Heart left ventricle (tissue), 16 donors: ENCODE results near the gene WDFY3. TPM values are rescaled to one million over a fixed set of nuclear protein-coding genes. Genes with fewer than 3 reads are reported as not detected.
A peak's percentile ranks its signal among the peaks of the same experiment; 100 is the strongest.

Experiments used
- ATAC-seq, 4 donors: fragments of 200-7000 bp; cut with Tn5 transposase; one replicate each; pipeline ENCODE4 v1.9.1; 2020 to 2022; ENCODE audit warnings: moderate library complexity in 4 of 4, mild to moderate bottlenecking in 3 of 4, moderate number of reproducible peaks in 1 of 4
- DNase-seq, 5 donors: peaks; one replicate each; pipeline ENCODE4 v3.0.0-alpha.2; 2020
- H3K27ac ChIP-seq, 12 donors: fragments of 200-600 bp; sonication (generic) in 4 of 12; one replicate each; pipeline versions ENCODE4 v1.5.0 to v1.8.0; 2016 to 2022; ENCODE audit warnings: mild to moderate bottlenecking in 2 of 12
- H3K27me3 ChIP-seq, 9 donors: fragments of 200-600 bp; sonication (generic) in 2 of 9; one replicate each; pipeline versions ENCODE4 v1.5.1 to v1.8.0; 2016 to 2022; ENCODE audit warnings: mild to moderate bottlenecking in 3 of 9
- H3K36me3 ChIP-seq, 9 donors: fragments of 200-600 bp; sonication (generic) in 2 of 9; one replicate each; pipeline versions ENCODE4 v1.5.0 to v1.8.0; 2018 to 2022; ENCODE audit warnings: mild to moderate bottlenecking in 2 of 9
- H3K4me1 ChIP-seq, 12 donors: fragments of 200-600 bp; sonication (generic) in 4 of 12; one replicate each; pipeline versions ENCODE4 v1.5.0 to v1.8.0; 2016 to 2022; ENCODE audit warnings: mild to moderate bottlenecking in 3 of 12
- H3K4me3 ChIP-seq, 12 donors: fragments of 200-600 bp; sonication (generic) in 4 of 12; one replicate each; pipeline versions ENCODE4 v1.5.0 to v1.8.0; 2017 to 2022; ENCODE audit warnings: mild to moderate bottlenecking in 9 of 12, moderate library complexity in 4 of 12
- H3K9me3 ChIP-seq, 12 donors: fragments of 200-600 bp; sonication (generic) in 4 of 12; one replicate each; pipeline versions ENCODE4 v1.5.0 to v1.8.0; 2016 to 2022; ENCODE audit warnings: mild to moderate bottlenecking in 1 of 12
- CTCF ChIP-seq, 12 donors: fragments of 200-600 bp; sonication (generic) in 4 of 12; IDR thresholded peaks; one replicate each; pipeline versions ENCODE4 v1.5.0 to v1.8.0; 2018 to 2022; ENCODE audit warnings: antibody characterized with exemption in 12 of 12, mild to moderate bottlenecking in 5 of 12
- POLR2A ChIP-seq, 2 donors: fragments of 450-650 bp; IDR thresholded peaks; one replicate each; pipeline ENCODE4 v1.6.1; 2017; ENCODE audit warnings: antibody characterized with exemption in 2 of 2, mild to moderate bottlenecking in 2 of 2, moderate library complexity in 2 of 2
- WGBS, 4 donors: extraction: QIAGEN DNeasy Blood & Tissue Kit in 2 of 4; methylation state at CpG; one replicate each; pipeline versions ENCODE4 v1.1.5 to v1.1.7; 2013 to 2018; 5-methylcytosine and 5-hydroxymethylcytosine counted together
- intact Hi-C, 10 donors: fragments of 100-400 bp; cut with DNase I; formaldehyde crosslinking; loops; one replicate each; pipeline versions ENCODE4 v1.11.1 to v1.14.2; 2022
- polyA plus RNA-seq, 2 donors: library from polyadenylated mRNA; stranded (reverse); fragments of 200-250 nt; gene quantifications; one replicate each; pipeline ENCODE4 v1.2.3, GENCODE V29; 2013
- total RNA-seq, 9 donors: library from RNA; depleted of rRNA in 2 of 9; stranded (reverse); fragments of >200 nt in 2 of 9; fragmentation: NEBNext Ultra II Directional in 3 of 9; extraction: Animal tissue kit (Norgen Biotek cat#: 25700) in 3 of 9; gene quantifications; one replicate each; pipeline versions ENCODE4 v1.1.0 to v1.2.4, GENCODE V29; 2016 to 2023
- donor health status: ischemic (EF 13 %, LVEDD 7.1; RV severe dilation, severe dysfunction).
- donor health status: healthy with polysubstance abuse.
- donor health status: DM: no; HTN: yes; CAD: no.
- donor health status: DM: no; HTN: no; CAD: no.
- donor health status: ischemic (EF 25% LVEDD 6.9; RV normal size, moderate dysfunction).
- donor health status: ischemic (EF 25% LVEDD 5.7; RV mildly dilated, moderate dysfunction).
- donor health status: healthy.
- donor health status: DM: yes; HTN: yes; CAD: no.
- donor health status: ischemic (EF 35%, LVEDD 5.7; RV mildly dilated, moderate dysfunction).
- donor health status: nonischemic (EF 11% LVEDD 7.7; RV severe dilation, severe dysfunction).
- donor health status: DM: yes; HTN: yes; CAD: no.
- donor health status: PGD.
- donor health status: ischemic (EF 29% LVEDD 5.4; RV normal size, mild dysfunction).
- donor health status: nonischemic (EF 23%, LVEDD 6.1; RV moderate dilation, normal function).

WDFY3 gene
- total and polyA plus RNA-seq, 11 donors: 5.0 to 103 (median 40.4) TPM

GRCh38 chr4:84691170-84691691 lies 275.3 kb downstream of the WDFY3 start:
- WGBS, 4 donors: 82 to 93% (median 86%) methylated on average over 1 of the region's 1 CpG
- Histone ChIP-seq H3K27me3 (no peaks in the 10 kb centered on the region), H3K36me3 (peaks cover 0 to 100% (median 97%) of the 10 kb centered on the region in 9 donors), H3K9me3 (no peaks in the 10 kb centered on the region), H3K4me3 (no peak overlapping the region), H3K27ac (peak overlapping the region in 1 of 12 donors; percentile 44), H3K4me1 (peaks cover 0 to 25% (median 0%) of the 10 kb centered on the region in 12 donors)
- DNase-seq: no peak
- intact Hi-C loops: no loop called here
- TF ChIP-seq POLR2A (IDR thresholded peaks at IDR 0.05): no peak
- no peak for TF ChIP-seq CTCF (IDR thresholded peaks at IDR 0.05)
- ATAC-seq: peak in 2 of 4 donors; percentile 57 to 71

GRCh38 chr4:84690481-84690880 lies 276.0 kb downstream of the WDFY3 start:
- H3K27ac ChIP-seq: peak overlapping the region in 1 of 12 donors; percentile 44
- DNase-seq: no peak
- intact Hi-C loops: no loop called here
- 95 to 98% (median 97%) methylated on average over 7 of the region's 7 CpGs for WGBS, 4 donors
- H3K9me3 ChIP-seq: no peaks in the 10 kb centered on the region
- H3K4me1 ChIP-seq: peaks cover 0 to 25% (median 0%) of the 10 kb centered on the region in 12 donors
- H3K27me3 ChIP-seq: no peaks in the 10 kb centered on the region
- no peak overlapping the region for H3K4me3 ChIP-seq
- peaks cover 0 to 100% (median 97%) of the 10 kb centered on the region in 9 donors for H3K36me3 ChIP-seq
- ATAC-seq: no peak
- TF ChIP-seq POLR2A (IDR thresholded peaks at IDR 0.05) (no peak), CTCF (IDR thresholded peaks at IDR 0.05) (no peak)

- Histone ChIP-seq H3K27ac (no peak overlapping the region), H3K4me3 (no peak overlapping the region), H3K4me1 (peaks cover 0 to 25% (median 0%) of the 10 kb centered on the region in 12 donors), H3K9me3 (no peaks in the 10 kb centered on the region), H3K27me3 (no peaks in the 10 kb centered on the region), H3K36me3 (peaks cover 0 to 100% (median 96%) of the 10 kb centered on the region in 9 donors)
- intact Hi-C loops: no loop called here
- no peak for DNase-seq
- no peak for TF ChIP-seq POLR2A (IDR thresholded peaks at IDR 0.05)
- TF ChIP-seq CTCF (IDR thresholded peaks at IDR 0.05): no peak
- ATAC-seq: no peak
Measured at GRCh38 chr4:84689197-84689596, 277.3 kb downstream of the WDFY3 start.

GRCh38 chr4:84688605-84689004 lies 277.9 kb downstream of the WDFY3 start:
- no peak for ATAC-seq
- H3K9me3 ChIP-seq: no peaks in the 10 kb centered on the region
- H3K36me3 ChIP-seq: peaks cover 0 to 100% (median 96%) of the 10 kb centered on the region in 9 donors
- no peaks in the 10 kb centered on the region for H3K27me3 ChIP-seq
- no peak overlapping the region for H3K27ac ChIP-seq
- WGBS, 4 donors: 92 to 96% (median 95%) methylated on average over 5 of the region's 5 CpGs
- H3K4me3 ChIP-seq: no peak overlapping the region
- no peak for DNase-seq
- H3K4me1 ChIP-seq: peaks cover 0 to 28% (median 0%) of the 10 kb centered on the region in 12 donors
- intact Hi-C loops: no loop called here
- no peak for TF ChIP-seq CTCF (IDR thresholded peaks at IDR 0.05)
- no peak for TF ChIP-seq POLR2A (IDR thresholded peaks at IDR 0.05)
